WTC11 (cell line): Measurements from ENCODE around the gene CCR9. TPM values are rescaled to one million over a fixed set of nuclear protein-coding genes. Genes with fewer than 3 reads are reported as not detected.

Experiments used
- ATAC-seq: fragments of 200-7000 bp; cut with Tn5 transposase; 2 replicates; pipeline ENCODE4 v1.10.0; 2021; ENCODE audit warnings: mild to moderate bottlenecking, moderate library complexity
- CTCF ChIA-PET: fragments of 300-600 bp; sonication (Branson Sonifier 250); formaldehyde crosslinking; loops from one replicate; lab custom pipeline; 2021; ENCODE audit warnings: antibody characterized with exemption; lab: Charles Lee
- POLR2A ChIA-PET: fragments of 350-600 bp; sonication (Branson Sonifier 250); formaldehyde crosslinking; loops from one replicate; lab custom pipeline; 2021; ENCODE audit warnings: antibody characterized with exemption; lab: Charles Lee
- DNase-seq: peaks from one replicate; pipeline ENCODE4 v3.0.0; 2021; ENCODE audit warnings: low spot score
- H3K27ac Mint-ChIP-seq: 2 replicates; pipeline ENCODE4 v1.8.0; 2021; ENCODE audit warnings: mixed read lengths
- H3K27me3 Mint-ChIP-seq: 2 replicates; pipeline ENCODE4 v1.8.0; 2021; ENCODE audit warnings: low read depth, mild to moderate bottlenecking, moderate library complexity, mixed read lengths
- H3K36me3 Mint-ChIP-seq: 2 replicates; pipeline ENCODE4 v1.8.0; 2021; ENCODE audit warnings: mixed read lengths
- H3K4me1 Mint-ChIP-seq: 2 replicates; pipeline ENCODE4 v1.8.0; 2022; ENCODE audit warnings: mixed read lengths
- H3K4me3 Mint-ChIP-seq: 2 replicates; pipeline ENCODE4 v1.8.0; 2021; ENCODE audit warnings: mild to moderate bottlenecking, moderate library complexity, mixed read lengths
- H3K9me3 Mint-ChIP-seq: 2 replicates; pipeline ENCODE4 v1.8.0; 2021; ENCODE audit warnings: mixed read lengths
- AFF4 ChIP-seq: sonication (generic); formaldehyde crosslinking; IDR thresholded peaks from 2 replicates; pipeline ENCODE4 v1.8.1; 2023; ENCODE audit warnings: mild to moderate bottlenecking, missing genetic modification reagents, borderline replicate concordance
- AR ChIP-seq: fragments of 250-450 bp; sonication (Bioruptor Pico); IDR thresholded peaks from 2 replicates; pipeline ENCODE4 v1.9.0; 2021; ENCODE audit warnings: mild to moderate bottlenecking
- CBFB ChIP-seq: sonication (generic); formaldehyde crosslinking; IDR thresholded peaks from 2 replicates; pipeline ENCODE4 v1.8.1; 2022; ENCODE audit warnings: mild to moderate bottlenecking, low read depth, missing genetic modification reagents
- CREM ChIP-seq: sonication (generic); formaldehyde crosslinking; IDR thresholded peaks from 2 replicates; pipeline ENCODE4 v1.8.1; 2022; ENCODE audit warnings: mild to moderate bottlenecking, missing genetic modification reagents, moderate library complexity
- ELF4 ChIP-seq: sonication (generic); formaldehyde crosslinking; IDR thresholded peaks from 2 replicates; pipeline ENCODE4 v1.8.1; 2022; ENCODE audit warnings: low read depth, mild to moderate bottlenecking, moderate library complexity, missing genetic modification reagents
- ERG ChIP-seq: fragments of 250-450 bp; sonication (Bioruptor Pico); IDR thresholded peaks from 2 replicates; pipeline ENCODE4 v1.8.0; 2021; ENCODE audit warnings: mild to moderate bottlenecking
- ESRRA ChIP-seq: sonication (generic); formaldehyde crosslinking; IDR thresholded peaks from 2 replicates; pipeline ENCODE4 v1.8.1; 2022; ENCODE audit warnings: mild to moderate bottlenecking, missing genetic modification reagents, borderline replicate concordance
- FOXJ3 ChIP-seq: sonication (generic); formaldehyde crosslinking; IDR thresholded peaks from 2 replicates; pipeline ENCODE4 v1.9.0; 2021; ENCODE audit warnings: missing genetic modification reagents, mild to moderate bottlenecking, borderline replicate concordance
- KAT7 ChIP-seq: sonication (generic); formaldehyde crosslinking; IDR thresholded peaks from 2 replicates; pipeline ENCODE4 v1.8.1; 2023; ENCODE audit warnings: missing genetic modification reagents, mild to moderate bottlenecking, borderline replicate concordance
- NFE2L1 ChIP-seq: sonication (generic); formaldehyde crosslinking; IDR thresholded peaks from 2 replicates; pipeline ENCODE4 v1.8.1; 2023; ENCODE audit warnings: missing genetic modification reagents
- NR2C2 ChIP-seq: sonication (generic); formaldehyde crosslinking; IDR thresholded peaks from 2 replicates; pipeline ENCODE4 v1.8.0; 2022; ENCODE audit warnings: mild to moderate bottlenecking, missing genetic modification reagents
- OVOL2 ChIP-seq: fragments of 250-450 bp; sonication (Bioruptor Pico); IDR thresholded peaks from 2 replicates; pipeline ENCODE4 v1.9.0; 2021; ENCODE audit warnings: mild to moderate bottlenecking, borderline replicate concordance
- PREB ChIP-seq: sonication (generic); formaldehyde crosslinking; IDR thresholded peaks from 2 replicates; pipeline ENCODE4 v1.8.1; 2022; ENCODE audit warnings: mild to moderate bottlenecking, missing genetic modification reagents, moderate library complexity, borderline replicate concordance
- SMAD3 ChIP-seq: sonication (generic); formaldehyde crosslinking; IDR thresholded peaks from 2 replicates; pipeline ENCODE4 v1.8.0; 2022; ENCODE audit warnings: missing genetic modification reagents, mild to moderate bottlenecking, borderline replicate concordance
- TCF7 ChIP-seq: sonication (generic); formaldehyde crosslinking; IDR thresholded peaks from 2 replicates; pipeline ENCODE4 v1.8.0; 2022; ENCODE audit warnings: mild to moderate bottlenecking, low read depth, missing genetic modification reagents, moderate library complexity
- USF1 ChIP-seq: sonication (generic); formaldehyde crosslinking; IDR thresholded peaks from 2 replicates; pipeline ENCODE4 v1.8.0; 2022; ENCODE audit warnings: mild to moderate bottlenecking, missing genetic modification reagents
- USF2 ChIP-seq: sonication (generic); formaldehyde crosslinking; IDR thresholded peaks from 2 replicates; pipeline ENCODE4 v1.8.1; 2023; ENCODE audit warnings: mild to moderate bottlenecking, missing genetic modification reagents, moderate library complexity
- ZNF317 ChIP-seq: sonication (generic); formaldehyde crosslinking; IDR thresholded peaks from 2 replicates; pipeline ENCODE4 v1.8.1; 2023; ENCODE audit warnings: low read depth, mild to moderate bottlenecking, moderate library complexity, missing genetic modification reagents, borderline replicate concordance
- ZNF671 ChIP-seq: fragments of 250-450 bp; sonication (Bioruptor Pico); IDR thresholded peaks from 2 replicates; pipeline ENCODE4 v1.8.0; 2021; ENCODE audit warnings: mild to moderate bottlenecking
- total RNA-seq: library from RNA; stranded (reverse); gene quantifications from 3 replicates; pipeline ENCODE4 v1.2.3, GENCODE V29; 2021
- TF ChIP-seq, protein P1 (sequence below): sonication (generic); formaldehyde crosslinking; IDR thresholded peaks from 2 replicates; pipeline ENCODE4 v1.8.1; 2022; ENCODE audit warnings: missing genetic modification reagents, borderline replicate concordance

Gene CCR9
- total RNA-seq, 1 experiment from 2014 or later = not detected

- CTCF ChIA-PET = no interaction called here
- H3K4me3 Mint-ChIP-seq = no peak overlapping the region
- TF ChIP-seq NR2C2 (CRISPR knock-in tag) = no peak
- no peak for TF ChIP-seq CREM
- TF ChIP-seq OVOL2 = no peak
- TF ChIP-seq, protein P1, sequence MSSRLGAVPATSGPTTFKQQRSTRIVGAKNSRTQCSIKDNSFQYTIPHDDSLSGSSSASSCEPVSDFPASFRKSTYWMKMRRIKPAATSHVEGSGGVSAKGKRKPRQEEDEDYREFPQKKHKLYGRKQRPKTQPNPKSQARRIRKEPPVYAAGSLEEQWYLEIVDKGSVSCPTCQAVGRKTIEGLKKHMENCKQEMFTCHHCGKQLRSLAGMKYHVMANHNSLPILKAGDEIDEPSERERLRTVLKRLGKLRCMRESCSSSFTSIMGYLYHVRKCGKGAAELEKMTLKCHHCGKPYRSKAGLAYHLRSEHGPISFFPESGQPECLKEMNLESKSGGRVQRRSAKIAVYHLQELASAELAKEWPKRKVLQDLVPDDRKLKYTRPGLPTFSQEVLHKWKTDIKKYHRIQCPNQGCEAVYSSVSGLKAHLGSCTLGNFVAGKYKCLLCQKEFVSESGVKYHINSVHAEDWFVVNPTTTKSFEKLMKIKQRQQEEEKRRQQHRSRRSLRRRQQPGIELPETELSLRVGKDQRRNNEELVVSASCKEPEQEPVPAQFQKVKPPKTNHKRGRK (CRISPR knock-in tag) = no peak
- TF ChIP-seq CBFB (CRISPR knock-in tag) = no peak
- TF ChIP-seq ELF4 (CRISPR knock-in tag) = no peak
- TF ChIP-seq SMAD3 (CRISPR knock-in tag) = no peak
- no peak for TF ChIP-seq USF1
- TF ChIP-seq FOXJ3 = no peak
- TF ChIP-seq AR (CRISPR knock-in tag) = no peak
- no peak for TF ChIP-seq ESRRA
- TF ChIP-seq KAT7 (CRISPR knock-in tag) = no peak
- no peak for TF ChIP-seq ZNF671 (CRISPR knock-in tag)
- TF ChIP-seq PREB (CRISPR knock-in tag) = no peak
- TF ChIP-seq TCF7 = no peak
- no peak for TF ChIP-seq NFE2L1 (CRISPR knock-in tag)
- TF ChIP-seq AFF4 (CRISPR knock-in tag) = no peak
- TF ChIP-seq USF2 = no peak
- TF ChIP-seq ZNF317 (CRISPR knock-in tag) = no peak
- no peak for TF ChIP-seq ERG
- TF ChIP-seq, all 79 proteins: peak for 0
- DNase-seq (no peak), ATAC-seq (no peak)
- H3K4me1 Mint-ChIP-seq = no peaks in the 10 kb centered on the region
- H3K9me3 Mint-ChIP-seq = peaks cover 30% of the 10 kb centered on the region
- POLR2A ChIA-PET = no interaction called here
- H3K27me3 Mint-ChIP-seq = peaks cover 20% of the 10 kb centered on the region
- H3K27ac Mint-ChIP-seq = no peak overlapping the region
- H3K36me3 Mint-ChIP-seq = no peaks in the 10 kb centered on the region; the same call in 1 of the 2 replicates
Observed at GRCh38 chr3:45860481-45860880, 25.9 kb upstream of the CCR9 start.
